HG03139 (cell line): Measurements from ENCODE around the gene AKAP8L.

ENCODE experiments used
- ATAC-seq: cut with Tn5 transposase; IDR thresholded peaks from one replicate; pipeline ENCODE4 v1.9.1; 2021; ENCODE audit not compliant: unreplicated experiment

The AKAP8L gene

DNA sequence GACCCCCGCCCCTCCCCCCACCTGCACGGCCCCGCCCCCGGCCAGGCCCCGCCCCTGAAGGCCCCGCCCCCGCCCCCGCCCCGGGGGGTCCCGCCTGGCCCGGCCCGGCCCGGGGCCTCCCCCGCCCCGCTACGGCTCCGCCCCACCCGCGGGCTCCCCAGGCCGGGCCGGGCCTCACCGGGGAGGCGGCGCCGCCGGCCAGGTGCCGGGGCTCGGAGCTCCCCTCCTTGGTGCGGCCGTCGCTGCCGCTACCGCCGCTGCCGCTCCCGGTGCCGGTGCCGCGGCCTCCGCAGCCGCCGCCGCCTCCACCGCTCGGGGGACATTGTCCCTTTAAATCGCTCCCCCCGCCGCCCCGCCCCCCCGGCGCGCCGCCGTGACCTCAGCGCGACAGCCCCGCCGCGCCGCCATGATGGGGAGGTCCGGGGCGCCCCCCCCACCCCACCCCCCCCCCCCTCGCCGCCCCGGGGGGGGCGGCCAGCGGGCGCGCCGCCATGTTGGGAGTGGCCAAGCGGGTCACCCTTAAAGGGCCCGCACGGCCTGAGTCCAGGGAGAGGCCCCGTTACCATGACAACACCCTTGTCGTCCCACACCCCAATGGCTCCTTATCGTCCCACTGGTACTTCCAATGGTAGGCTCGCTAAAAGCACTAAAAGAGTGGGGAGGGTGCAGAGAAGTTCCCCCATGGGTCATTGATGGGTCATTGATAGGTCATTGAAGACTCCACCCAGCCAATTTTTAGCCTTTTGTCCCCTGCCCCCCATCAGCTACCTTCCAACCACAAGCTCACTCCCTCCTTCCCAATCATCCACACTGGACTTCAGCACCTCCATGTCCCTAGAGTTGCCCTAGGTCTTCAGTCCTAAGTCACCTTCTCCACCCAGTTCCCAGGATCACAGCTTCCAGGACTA lies 31.1 kb upstream of the AKAP8L start, which contains the start of gene WIZ:
Gene WIZ (minus strand): TSS at position 337 of the 908 bp plus-strand sequence. CDS start 1,649 bp downstream, outside the sequence.
- ATAC-seq: no peak

DNA sequence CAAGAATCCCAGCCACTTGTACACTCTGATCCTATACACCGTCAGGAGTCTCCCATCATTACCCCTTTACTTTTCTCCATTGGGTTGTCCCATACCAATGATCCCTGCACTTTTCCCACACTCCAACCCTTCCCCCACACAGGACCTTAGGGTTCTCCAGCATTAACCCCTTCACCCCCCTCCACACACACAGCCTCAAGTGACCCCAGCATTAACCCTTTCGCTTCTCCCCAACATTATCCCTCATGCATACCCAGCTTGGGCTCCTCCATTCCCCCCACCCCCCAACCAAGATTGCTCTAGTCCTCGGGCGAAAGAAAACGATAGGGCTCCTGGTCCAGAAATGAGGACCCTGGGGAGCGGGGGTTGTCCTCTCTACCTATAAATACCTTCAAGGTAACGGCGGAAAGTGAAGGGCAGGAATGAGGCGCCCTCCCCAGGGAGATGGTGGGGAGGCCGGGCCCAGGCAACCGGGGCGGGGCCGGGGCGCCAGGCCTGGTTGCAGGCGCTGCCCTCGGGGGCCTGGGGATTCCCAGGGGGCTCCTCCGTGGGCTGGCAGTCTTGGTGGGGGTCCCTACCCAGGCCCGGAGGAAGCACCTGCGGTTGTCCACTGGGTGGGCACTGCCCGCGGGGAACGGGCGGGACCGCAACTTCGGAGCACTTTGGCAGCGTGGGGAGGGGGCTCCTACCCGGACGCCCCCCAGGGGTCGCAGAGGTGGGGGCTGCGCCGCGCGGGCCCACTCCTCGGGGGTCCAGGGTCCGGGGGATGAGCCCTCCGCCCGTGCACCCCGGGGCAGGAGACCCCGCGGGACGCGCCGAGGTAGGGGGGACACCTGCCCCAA lies 30.2 kb upstream of the AKAP8L start:
- no peak for ATAC-seq

GRCh38 chr19:15448044-15448777 lies 29.4 kb upstream of the AKAP8L start:
- no peak for ATAC-seq

- no peak for ATAC-seq
Observed at GRCh38 chr19:15447057-15447456, 28.3 kb upstream of the AKAP8L start.

- ATAC-seq: no peak
Observed at GRCh38 chr19:15445807-15446376, 27.1 kb upstream of the AKAP8L start.

- ATAC-seq: no peak
Observed at GRCh38 chr19:15445227-15445605, 26.4 kb upstream of the AKAP8L start.

GRCh38 chr19:15444505-15445226 lies 25.9 kb upstream of the AKAP8L start:
- no peak for ATAC-seq

DNA sequence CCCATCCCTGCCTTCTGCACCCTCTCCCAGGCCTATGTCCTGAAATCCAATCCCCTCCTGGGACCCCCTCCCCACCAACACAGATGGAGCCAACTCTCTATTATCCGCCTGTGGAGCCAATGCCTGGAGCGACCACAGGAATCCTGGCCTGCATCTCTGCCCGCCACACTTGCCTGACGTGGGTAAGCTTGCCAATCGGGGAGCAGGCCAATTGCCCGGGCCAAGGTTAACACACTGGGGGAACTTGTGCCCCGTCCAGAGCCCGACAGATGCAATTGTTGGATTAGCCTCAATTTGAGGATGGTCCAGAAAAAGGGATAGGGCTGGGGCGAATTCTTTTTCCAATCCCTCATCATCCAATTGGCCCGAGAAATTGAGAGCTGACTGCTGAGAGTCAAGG lies 25.1 kb upstream of the AKAP8L start:
- ATAC-seq: no peak

DNA sequence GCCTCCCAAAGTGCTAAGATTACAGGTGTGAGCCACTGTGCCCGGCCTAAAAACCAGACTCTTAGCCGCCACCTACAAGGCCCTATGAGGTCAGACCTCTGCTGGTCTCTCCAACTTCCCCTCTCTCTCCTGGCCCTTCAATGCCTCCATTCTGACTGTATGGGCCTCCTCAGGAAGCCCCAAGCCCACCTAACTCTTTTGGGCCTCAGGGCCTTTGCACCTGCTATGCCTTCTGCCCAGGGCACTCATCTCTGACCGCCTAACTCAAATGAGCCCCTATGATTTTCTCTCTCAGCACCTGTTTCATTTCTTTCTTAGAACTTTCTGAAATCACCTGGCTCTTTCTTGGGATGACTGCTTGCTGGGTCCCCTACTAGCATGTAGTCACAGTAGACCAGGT lies 24.5 kb upstream of the AKAP8L start:
- no peak for ATAC-seq

DNA sequence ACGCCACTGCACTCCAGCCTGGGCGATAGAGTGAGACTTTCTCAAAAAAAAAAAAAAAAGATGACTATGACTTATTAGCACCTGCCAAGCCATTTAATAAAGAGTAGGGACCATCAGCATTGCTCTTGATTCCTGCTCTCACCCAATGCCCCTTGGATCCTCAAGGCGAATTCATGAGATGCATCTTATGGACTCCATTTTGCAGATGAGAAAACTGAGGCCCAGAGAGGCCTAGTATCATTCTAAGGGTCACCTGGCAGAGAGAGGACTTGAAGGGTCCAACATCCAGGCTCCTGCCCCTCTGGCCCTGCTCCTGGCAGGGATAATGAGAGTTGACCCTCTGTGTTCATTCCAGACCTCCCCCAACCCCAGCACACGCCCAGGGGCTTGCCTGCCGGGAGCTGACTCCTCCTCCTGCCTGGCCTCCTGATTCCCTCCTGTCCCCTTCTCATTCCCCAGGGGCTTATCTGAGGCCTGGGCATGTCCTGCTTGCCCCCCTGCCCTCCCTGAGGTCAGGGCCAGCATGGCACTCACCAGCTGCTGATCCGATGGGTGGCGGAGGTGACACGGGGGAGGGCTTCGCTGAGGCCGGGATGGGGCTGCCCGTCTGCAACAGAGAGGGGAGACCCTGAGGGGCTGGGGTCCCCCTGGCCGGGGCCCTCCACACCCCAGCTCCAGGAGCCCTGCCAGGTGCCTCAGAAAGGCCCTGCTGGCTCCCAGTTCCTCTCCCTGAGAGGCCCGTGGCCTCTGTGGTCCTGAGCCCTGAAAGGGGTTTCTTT lies 23.5 kb upstream of the AKAP8L start:
- no peak for ATAC-seq

DNA sequence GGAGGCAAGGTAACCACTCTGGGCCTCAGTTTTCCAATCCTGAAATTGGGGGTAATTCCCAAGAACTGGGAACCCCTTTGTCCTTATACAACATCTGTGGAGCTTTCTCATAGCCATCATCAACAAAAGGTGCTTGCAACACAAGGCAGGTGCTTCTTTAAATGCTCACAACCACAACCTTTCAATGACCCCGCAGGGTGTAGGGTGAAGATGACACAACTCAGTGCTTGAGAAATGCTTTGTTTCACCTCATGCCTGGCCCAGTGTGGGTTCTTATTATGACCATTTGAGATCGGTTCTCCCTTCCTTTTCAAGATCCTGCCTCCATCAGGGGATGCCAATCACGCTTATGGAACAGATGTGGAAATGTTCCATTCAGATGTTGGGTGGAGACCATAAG lies 22.5 kb upstream of the AKAP8L start:
- ATAC-seq: no peak

- no peak for ATAC-seq
Observed at GRCh38 chr19:15439821-15440641, 21.2 kb upstream of the AKAP8L start.

DNA sequence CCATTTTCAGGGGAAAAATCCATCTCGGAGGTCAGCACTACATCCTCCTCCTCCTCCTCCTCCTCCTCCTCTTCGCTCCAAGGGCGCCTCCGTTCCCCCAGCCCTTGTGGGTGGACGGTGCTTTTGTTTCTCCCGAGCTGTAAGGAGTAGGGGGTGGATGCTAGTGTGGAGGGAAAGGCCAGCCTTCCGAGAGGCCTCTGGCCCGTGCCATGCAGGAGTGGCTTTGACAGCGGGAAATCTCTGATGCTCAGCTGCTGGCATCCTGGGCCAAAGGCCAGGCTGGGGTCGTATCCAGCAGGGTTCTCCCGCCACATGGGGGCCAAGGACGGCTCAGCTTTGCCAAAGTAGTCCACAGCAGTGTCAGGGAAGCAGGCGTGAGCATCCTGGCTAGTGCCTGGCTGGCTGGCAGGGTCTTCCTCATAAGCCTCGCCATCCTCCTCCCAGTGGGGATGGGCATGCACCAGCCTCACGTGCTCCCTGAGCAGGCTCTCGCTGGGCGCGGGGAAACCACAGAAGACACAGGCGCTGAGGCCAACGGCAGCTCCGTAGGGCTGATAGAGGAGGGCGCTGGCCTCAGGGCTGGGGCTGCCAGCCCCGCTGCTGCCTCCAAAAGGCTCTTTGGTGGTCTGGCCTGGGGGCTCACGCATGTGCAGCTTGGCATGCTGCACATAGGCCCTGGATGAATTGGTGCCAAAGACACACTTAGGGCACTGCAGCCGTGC lies 20.5 kb upstream of the AKAP8L start:
- no peak for ATAC-seq

GRCh38 chr19:15438577-15438976 lies 19.8 kb upstream of the AKAP8L start:
- ATAC-seq: no peak

GRCh38 chr19:15438124-15438496 lies 19.3 kb upstream of the AKAP8L start:
- no peak for ATAC-seq

GRCh38 chr19:15437355-15438123 lies 18.8 kb upstream of the AKAP8L start:
- ATAC-seq: no peak

- no peak for ATAC-seq
Observed at GRCh38 chr19:15436826-15437110, 18.0 kb upstream of the AKAP8L start.
